Transverse colon (tissue), 4 donors: ENCODE data around the gene RNFT2. TPM values are rescaled to one million over a fixed set of nuclear protein-coding genes. Genes with fewer than 3 reads are reported as not detected.
"Not testable (repeated sequence)": the region's sequence is repeated elsewhere in the genome, so short reads cannot be mapped to it uniquely, and the experiment has no call there.

ENCODE experiments used
- DNase-seq: peaks from one replicate; pipeline ENCODE4 v3.0.0-alpha.2; 2019
- H3K27ac ChIP-seq, 4 donors: fragments of 200-600 bp; sonication (generic); 2 replicates each; pipeline ENCODE4 v1.5.1; 2016 to 2018; ENCODE audit warnings: inconsistent platforms in 4 of 4
- H3K27me3 ChIP-seq: fragments of 200-600 bp; sonication (generic); 2 replicates; pipeline ENCODE4 v1.5.1; 2017; ENCODE audit warnings: inconsistent platforms
- H3K36me3 ChIP-seq, 4 donors: fragments of 200-600 bp; sonication (generic); 2 replicates each; pipeline ENCODE4 v1.5.1; 2017 to 2019; ENCODE audit warnings: inconsistent platforms in 4 of 4
- H3K4me1 ChIP-seq, 4 donors: fragments of 200-600 bp; sonication (generic); 2 replicates each; pipeline ENCODE4 v1.5.1; 2017 to 2020; ENCODE audit warnings: inconsistent platforms in 4 of 4
- H3K4me3 ChIP-seq, 4 donors: fragments of 200-600 bp; sonication (generic); 1 replicate in 1 of 4; 2 replicates in 3 of 4; pipeline versions ENCODE4 v1.5.1 to v1.6.1; 2017 to 2019; ENCODE audit warnings: inconsistent platforms in 4 of 4
- H3K9me3 ChIP-seq, 2 donors: fragments of 200-600 bp; sonication (generic); 2 replicates each; pipeline ENCODE4 v1.5.1; 2017 to 2019; ENCODE audit warnings: inconsistent platforms in 2 of 2
- EP300 ChIP-seq: sonication (generic); formaldehyde crosslinking; IDR thresholded peaks from one replicate; pipeline ENCODE4 v1.6.1; 2017; ENCODE audit warnings: antibody characterized with exemption, low read depth
- POLR2A ChIP-seq: fragments of 450-650 bp; IDR thresholded peaks from one replicate; pipeline ENCODE4 v1.6.1; 2016; ENCODE audit warnings: antibody characterized with exemption, mild to moderate bottlenecking, moderate library complexity
- POLR2AphosphoS5 ChIP-seq, 3 donors: sonication (generic); formaldehyde crosslinking; IDR thresholded peaks; one replicate each; pipeline ENCODE4 v1.6.1; 2016; ENCODE audit warnings: antibody characterized with exemption in 3 of 3
- WGBS, 2 donors: methylation state at CpG; one replicate each; pipeline ENCODE4 v1.1.5; 2018; ENCODE audit warnings: low coverage in 1 of 2; 5-methylcytosine and 5-hydroxymethylcytosine counted together
- in situ Hi-C, 4 donors: fragments of 200-750 bp; cut with MboI; loops; one replicate each; pipeline versions ENCODE4 v1.15.0 to v1.15.1; 2017; ENCODE audit warnings: low sequenced_read_pairs in 3 of 4, low pct_ligation_motif_present in 1 of 4, low pct_unique_long_range_greater_than_20kb in 1 of 4
- intact Hi-C: fragments of 100-400 bp; cut with DNase I; formaldehyde crosslinking; loops from one replicate; pipeline ENCODE4 v1.15.1; 2023; ENCODE audit warnings: low total_unique reads
- total RNA-seq, 4 donors: library from RNA; depleted of rRNA; stranded (reverse); fragments of >200 nt; gene quantifications; one replicate each; pipeline ENCODE4 v1.1.0, GENCODE V29; 2016
- TF ChIP-seq, protein P1 (sequence below), 5 experiments: fragments of 200-600 bp in 3 of 5; fragments of 450-650 bp in 2 of 5; sonication (generic) in 3 of 5; IDR thresholded peaks; 1 replicate in 2 of 5; 2 replicates in 3 of 5; pipeline ENCODE4 v1.5.1; 2016 to 2017; ENCODE audit warnings: antibody characterized with exemption in 5 of 5, inconsistent platforms in 3 of 5, mild to moderate bottlenecking in 2 of 5, moderate library complexity in 1 of 5

The RNFT2 gene
- total RNA-seq, 4 donors from 2014 or later = 0.20 to 1.1 (median 0.68) TPM; not detected in 1

GRCh38 chr12:116736962-116737773, 947 bp upstream of the RNFT2 start:
- peak overlapping the region; percentile 83 to 91 (median 86) for H3K27ac ChIP-seq
- H3K9me3 ChIP-seq = no peaks in the 10 kb centered on the region
- WGBS, 2 donors = 0 to 1% methylated on average over 2 to 22 of the region's 24 CpGs
- in situ Hi-C loops = loop anchor here in 1 of 4 donors (10.0 kb wide), 1 partner anchor 88 kb away; no protein-coding TSS in a partner anchor
- no peaks in the 10 kb centered on the region for H3K27me3 ChIP-seq
- intact Hi-C loops = loop anchor here (5.0 kb wide), 1 partner anchor 80 kb away; no protein-coding TSS in a partner anchor
- H3K36me3 ChIP-seq = peaks cover 0 to 13% (median 0%) of the 10 kb centered on the region in 4 donors
- DNase-seq = peak; percentile 26
- peak; percentile 4 for TF ChIP-seq POLR2A
- TF ChIP-seq EP300 = no peak
- peak overlapping the region; percentile 83 to 100 (median 87) for H3K4me3 ChIP-seq
- peaks cover 4 to 19% (median 14%) of the 10 kb centered on the region in 4 donors for H3K4me1 ChIP-seq

GRCh38 chr12:116739381-116739887, 1.3 kb downstream of the RNFT2 start:
- Histone ChIP-seq H3K36me3 (no peaks in the 10 kb centered on the region), H3K9me3 (no peaks in the 10 kb centered on the region), H3K4me3 (no peak overlapping the region), H3K4me1 (peaks cover 4 to 19% (median 14%) of the 10 kb centered on the region in 4 donors), H3K27ac (no peak overlapping the region), H3K27me3 (no peaks in the 10 kb centered on the region)
- no peak for DNase-seq
- in situ Hi-C loops = loop anchor here in 1 of 4 donors (10.0 kb wide), 1 partner anchor 85 kb away; no protein-coding TSS in a partner anchor
- TF ChIP-seq EP300 (no peak), POLR2AphosphoS5 (IDR thresholded peaks at IDR 0.05) (no peak), POLR2A (no peak)
- TF ChIP-seq, protein P1, sequence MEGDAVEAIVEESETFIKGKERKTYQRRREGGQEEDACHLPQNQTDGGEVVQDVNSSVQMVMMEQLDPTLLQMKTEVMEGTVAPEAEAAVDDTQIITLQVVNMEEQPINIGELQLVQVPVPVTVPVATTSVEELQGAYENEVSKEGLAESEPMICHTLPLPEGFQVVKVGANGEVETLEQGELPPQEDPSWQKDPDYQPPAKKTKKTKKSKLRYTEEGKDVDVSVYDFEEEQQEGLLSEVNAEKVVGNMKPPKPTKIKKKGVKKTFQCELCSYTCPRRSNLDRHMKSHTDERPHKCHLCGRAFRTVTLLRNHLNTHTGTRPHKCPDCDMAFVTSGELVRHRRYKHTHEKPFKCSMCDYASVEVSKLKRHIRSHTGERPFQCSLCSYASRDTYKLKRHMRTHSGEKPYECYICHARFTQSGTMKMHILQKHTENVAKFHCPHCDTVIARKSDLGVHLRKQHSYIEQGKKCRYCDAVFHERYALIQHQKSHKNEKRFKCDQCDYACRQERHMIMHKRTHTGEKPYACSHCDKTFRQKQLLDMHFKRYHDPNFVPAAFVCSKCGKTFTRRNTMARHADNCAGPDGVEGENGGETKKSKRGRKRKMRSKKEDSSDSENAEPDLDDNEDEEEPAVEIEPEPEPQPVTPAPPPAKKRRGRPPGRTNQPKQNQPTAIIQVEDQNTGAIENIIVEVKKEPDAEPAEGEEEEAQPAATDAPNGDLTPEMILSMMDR (IDR thresholded peaks at IDR 0.05) = no peak
- WGBS, 2 donors = 87 to 100% methylated on average over 4 to 7 of the region's 7 CpGs
- intact Hi-C loops = loop anchor here (5.0 kb wide), 1 partner anchor 78 kb away; no protein-coding TSS in a partner anchor

- intact Hi-C loops, H3K27me3 ChIP-seq, H3K27ac ChIP-seq, H3K4me3 ChIP-seq, H3K36me3 ChIP-seq, in situ Hi-C loops, H3K9me3 ChIP-seq, DNase-seq, H3K4me1 ChIP-seq: not testable (repeated sequence)
- WGBS, 2 donors = 94% methylated on average over 2 of the region's 2 CpGs; no CpG with 5 or more reads in 1 of the 2 donors
These were observed 4.7 kb downstream of the RNFT2 start for GRCh38 chr12:116742787-116743186.

- Histone ChIP-seq H3K9me3 (no peaks in the 10 kb centered on the region), H3K4me1 (no peaks in the 10 kb centered on the region), H3K4me3 (no peak overlapping the region), H3K27me3 (no peaks in the 10 kb centered on the region), H3K27ac (no peak overlapping the region), H3K36me3 (no peaks in the 10 kb centered on the region)
- no peak for DNase-seq
- intact Hi-C loops (no loop called here), in situ Hi-C loops (no loop called here)
- WGBS, 2 donors = 72 to 75% methylated on average over 2 to 3 of the region's 3 CpGs
- TF ChIP-seq, protein P1 (IDR thresholded peaks at IDR 0.05) = no peak
- no peak for TF ChIP-seq POLR2AphosphoS5 (IDR thresholded peaks at IDR 0.05)
- TF ChIP-seq EP300 = no peak
- no peak for TF ChIP-seq POLR2A
These were observed 6.7 kb downstream of the RNFT2 start for GRCh38 chr12:116744766-116745165.

DNA sequence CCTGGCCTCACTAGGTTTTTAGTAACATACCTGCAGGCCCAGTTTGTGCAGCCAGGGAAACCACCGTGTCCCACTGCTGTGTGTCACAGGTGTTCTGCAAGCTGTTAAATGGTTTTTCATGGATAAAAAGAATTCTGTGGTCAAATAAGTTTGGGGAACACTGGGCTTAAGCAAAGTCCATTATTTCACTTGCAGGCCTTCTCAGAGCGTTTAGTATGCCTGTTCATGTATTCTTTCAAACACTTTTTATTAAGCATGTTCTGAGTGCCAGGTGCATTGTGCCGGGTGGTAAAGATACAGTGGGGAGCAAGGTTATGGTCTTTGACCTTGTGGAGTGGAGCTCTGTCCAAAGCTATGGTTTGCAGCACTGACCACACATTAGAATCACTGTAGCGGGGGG, 7.4 kb downstream of the RNFT2 start:
- H3K4me1 ChIP-seq = no peaks in the 10 kb centered on the region
- intact Hi-C loops = no loop called here

More for the DNA sequence above, 7.4 kb downstream of the RNFT2 start:
- no peak for DNase-seq
- TF ChIP-seq, protein P1 (IDR thresholded peaks at IDR 0.05) = no peak
- no peak for TF ChIP-seq POLR2AphosphoS5 (IDR thresholded peaks at IDR 0.05)
- TF ChIP-seq POLR2A = no peak
- no peak for TF ChIP-seq EP300
- in situ Hi-C loops = no loop called here
- Histone ChIP-seq H3K4me3 (no peak overlapping the region), H3K36me3 (no peaks in the 10 kb centered on the region), H3K27ac (no peak overlapping the region), H3K27me3 (no peaks in the 10 kb centered on the region), H3K9me3 (no peaks in the 10 kb centered on the region)
- WGBS, 2 donors = 97% methylated on average over 4 of the region's 4 CpGs; no CpG with 5 or more reads in 1 of the 2 donors
